Measurements from ENCODE around the gene DMRTB1.
A peak's percentile ranks its signal among the peaks of the same experiment; 100 is the strongest.

Gene DMRTB1

DNA sequence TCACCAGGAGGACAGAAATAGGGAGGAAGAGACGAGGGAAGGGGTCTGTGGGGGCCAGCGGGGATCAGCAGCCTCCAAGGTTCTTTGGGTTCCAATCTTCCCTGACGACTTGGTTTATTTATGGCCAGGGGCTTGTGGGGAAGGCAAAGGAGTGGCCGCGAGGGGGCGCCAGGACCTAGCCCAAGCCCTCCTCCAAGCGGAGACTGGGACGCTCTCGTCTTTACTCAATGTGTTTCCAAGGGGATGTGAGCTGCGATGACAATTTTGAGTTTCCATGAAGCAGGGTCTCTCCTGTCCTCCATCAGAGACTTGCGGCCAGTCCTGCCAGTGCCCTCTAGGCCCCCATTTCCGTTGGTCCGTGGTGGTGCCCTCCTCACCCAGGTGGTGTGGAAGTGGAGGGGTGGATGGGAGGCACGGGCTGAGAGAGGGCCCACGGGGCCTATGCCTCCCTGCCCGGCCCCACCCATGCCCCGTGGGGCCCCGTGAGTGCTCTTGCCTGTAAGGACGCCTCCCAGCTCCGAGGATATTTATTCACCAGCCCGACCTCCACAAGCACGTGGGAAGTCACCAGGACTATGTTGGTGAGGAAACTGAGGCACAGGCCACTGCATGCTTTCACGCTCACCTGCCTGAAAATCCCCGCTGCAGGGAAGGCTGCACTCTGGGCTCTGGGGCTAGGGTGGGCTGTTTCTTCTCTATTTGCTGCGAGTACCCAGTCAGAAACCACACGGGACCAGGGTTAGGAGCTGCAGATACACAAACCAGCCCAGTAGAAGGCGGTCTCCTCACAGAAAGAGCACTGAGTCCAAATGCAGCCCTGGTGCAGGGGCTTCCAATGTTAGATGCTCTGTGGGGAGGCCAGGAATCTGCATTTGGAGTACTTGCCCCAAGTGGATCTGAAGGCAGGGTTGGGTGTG lies 26.5 kb downstream of the DMRTB1 start:
- H3K4me3 ChIP-seq (ENCODE audit: low read depth, low read length) = no peak overlapping the region
- TF ChIP-seq, protein P1, sequence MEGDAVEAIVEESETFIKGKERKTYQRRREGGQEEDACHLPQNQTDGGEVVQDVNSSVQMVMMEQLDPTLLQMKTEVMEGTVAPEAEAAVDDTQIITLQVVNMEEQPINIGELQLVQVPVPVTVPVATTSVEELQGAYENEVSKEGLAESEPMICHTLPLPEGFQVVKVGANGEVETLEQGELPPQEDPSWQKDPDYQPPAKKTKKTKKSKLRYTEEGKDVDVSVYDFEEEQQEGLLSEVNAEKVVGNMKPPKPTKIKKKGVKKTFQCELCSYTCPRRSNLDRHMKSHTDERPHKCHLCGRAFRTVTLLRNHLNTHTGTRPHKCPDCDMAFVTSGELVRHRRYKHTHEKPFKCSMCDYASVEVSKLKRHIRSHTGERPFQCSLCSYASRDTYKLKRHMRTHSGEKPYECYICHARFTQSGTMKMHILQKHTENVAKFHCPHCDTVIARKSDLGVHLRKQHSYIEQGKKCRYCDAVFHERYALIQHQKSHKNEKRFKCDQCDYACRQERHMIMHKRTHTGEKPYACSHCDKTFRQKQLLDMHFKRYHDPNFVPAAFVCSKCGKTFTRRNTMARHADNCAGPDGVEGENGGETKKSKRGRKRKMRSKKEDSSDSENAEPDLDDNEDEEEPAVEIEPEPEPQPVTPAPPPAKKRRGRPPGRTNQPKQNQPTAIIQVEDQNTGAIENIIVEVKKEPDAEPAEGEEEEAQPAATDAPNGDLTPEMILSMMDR (IDR thresholded peaks at IDR 0.05; ENCODE audit: borderline replicate concordance, insufficient read depth, low read depth, low read length) = peak; percentile 80

DNA sequence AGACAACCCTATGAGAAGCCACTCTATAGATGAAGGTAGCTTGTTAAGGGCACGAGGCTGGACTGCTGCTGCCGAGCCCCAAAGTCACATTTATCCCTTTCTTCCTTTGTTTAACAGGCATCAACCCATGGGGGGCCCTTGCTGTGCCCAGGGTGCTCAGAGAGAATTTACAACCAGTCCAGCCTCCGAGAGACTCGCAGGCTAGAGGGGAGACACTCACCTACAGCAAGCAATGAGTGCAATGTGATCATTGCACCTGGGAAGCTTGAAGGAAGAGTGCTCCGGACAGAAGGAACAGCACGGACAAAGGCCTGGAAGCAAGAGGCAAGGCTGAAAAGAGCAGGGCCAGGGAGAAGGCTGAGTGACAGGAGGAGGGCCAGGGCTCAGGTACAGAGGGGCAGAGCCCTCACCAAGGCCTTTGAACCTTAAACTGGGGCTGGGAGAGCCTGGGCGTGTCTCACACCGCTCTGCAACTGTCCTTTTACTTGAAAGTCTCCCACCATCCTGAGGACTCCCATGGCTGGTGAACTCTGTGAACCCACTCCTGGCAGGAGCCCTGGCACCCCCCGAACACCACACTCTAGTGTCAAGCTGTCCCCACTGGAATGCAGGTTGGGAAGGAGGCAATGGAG lies 27.3 kb downstream of the DMRTB1 start:
- TF ChIP-seq, protein P1 (IDR thresholded peaks at IDR 0.05; ENCODE audit: borderline replicate concordance, insufficient read depth, low read depth, low read length) = no peak
- no peak overlapping the region for H3K4me3 ChIP-seq (ENCODE audit: low read depth, low read length)

DNA sequence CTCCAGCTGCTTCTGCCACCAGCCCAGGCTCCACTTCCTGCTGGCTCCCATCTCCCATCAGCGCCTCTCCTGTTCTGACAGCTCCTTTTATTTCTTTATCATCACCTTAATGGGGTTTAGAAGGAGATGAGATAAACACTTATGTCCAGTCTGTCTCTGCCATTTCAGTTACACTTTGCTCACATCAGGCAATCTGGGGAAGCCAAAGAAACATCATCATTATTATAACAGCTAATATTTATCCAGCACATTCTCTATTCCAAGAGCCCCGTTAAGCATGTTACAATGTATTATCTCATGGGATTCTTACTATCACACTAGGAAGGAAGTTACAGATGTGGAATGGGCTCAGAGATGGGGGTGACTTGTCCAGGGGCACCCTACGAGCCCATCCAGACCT lies 31.2 kb downstream of the DMRTB1 start:
- H3K4me3 ChIP-seq (ENCODE audit: low read depth, low read length) = no peak overlapping the region
- TF ChIP-seq, protein P1 (IDR thresholded peaks at IDR 0.05; ENCODE audit: borderline replicate concordance, insufficient read depth, low read depth, low read length) = no peak

DNA sequence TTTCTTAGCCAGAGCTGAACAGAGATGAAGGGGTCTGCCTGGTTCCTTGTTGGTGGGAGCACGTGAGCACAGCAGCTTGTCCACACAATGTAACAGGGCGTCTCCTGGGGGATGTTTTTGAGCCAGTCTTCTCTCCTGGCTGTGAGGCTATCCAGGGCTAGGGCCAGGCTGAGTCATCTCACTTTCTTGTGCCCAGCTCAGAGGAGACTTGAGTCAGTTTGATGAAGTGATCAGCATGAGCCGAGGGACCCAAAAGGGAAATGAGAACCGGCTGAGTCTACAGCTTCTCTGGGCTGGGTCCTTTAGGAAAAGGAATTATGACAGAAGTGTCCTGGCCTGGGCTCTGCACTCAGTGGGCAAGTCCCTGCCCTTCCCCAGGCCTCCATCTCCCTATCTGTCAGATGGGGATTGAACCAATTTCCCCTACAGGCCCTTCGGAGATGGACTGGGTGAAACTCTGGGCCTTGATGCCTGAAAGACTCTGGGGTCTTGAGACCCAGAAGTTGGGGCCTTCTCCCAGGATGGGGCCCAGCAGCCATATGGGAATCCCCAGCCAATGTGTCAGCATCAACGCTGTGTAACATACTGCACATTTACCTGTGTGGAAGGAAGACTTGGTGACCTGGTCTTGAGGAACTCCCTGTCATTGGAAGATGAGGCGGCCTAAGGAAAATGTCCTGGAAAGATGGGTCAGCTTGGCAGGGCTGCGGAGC lies 36.6 kb downstream of the DMRTB1 start:
- TF ChIP-seq, protein P1 (IDR thresholded peaks at IDR 0.05; ENCODE audit: borderline replicate concordance, insufficient read depth, low read depth, low read length) = no peak
- H3K4me3 ChIP-seq (ENCODE audit: low read depth, low read length) = no peak overlapping the region

DNA sequence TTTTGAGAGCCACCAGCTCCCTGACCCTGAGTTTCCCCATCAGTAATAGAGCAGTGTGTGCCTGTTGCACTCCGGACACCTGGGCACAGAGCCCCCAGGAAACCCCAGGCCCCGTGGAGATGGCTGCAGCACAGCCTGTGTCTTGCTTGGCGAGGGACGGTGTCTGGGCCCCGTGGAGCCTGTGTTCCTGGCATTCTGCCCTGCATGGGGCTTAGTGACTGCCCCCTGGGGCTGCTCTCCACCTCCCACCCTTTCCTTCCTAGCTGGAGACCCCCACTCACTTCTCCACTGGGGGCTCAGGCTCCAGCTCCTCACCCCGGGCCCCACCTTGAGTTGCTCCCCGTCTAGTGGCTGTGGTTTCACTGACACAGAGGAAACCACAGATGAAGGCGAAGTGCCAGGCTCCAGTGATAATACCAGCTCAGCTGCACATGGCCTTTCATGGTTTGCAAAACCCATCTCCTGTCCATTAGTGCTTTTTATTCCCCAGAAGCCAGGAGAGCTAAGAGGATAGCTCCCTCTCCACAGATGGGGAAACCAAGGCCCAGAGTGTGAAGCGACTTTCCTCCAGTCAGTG lies 39.4 kb downstream of the DMRTB1 start:
- TF ChIP-seq, protein P1 (IDR thresholded peaks at IDR 0.05; ENCODE audit: borderline replicate concordance, insufficient read depth, low read depth, low read length) = no peak
- no peak overlapping the region for H3K4me3 ChIP-seq (ENCODE audit: low read depth, low read length)

DNA sequence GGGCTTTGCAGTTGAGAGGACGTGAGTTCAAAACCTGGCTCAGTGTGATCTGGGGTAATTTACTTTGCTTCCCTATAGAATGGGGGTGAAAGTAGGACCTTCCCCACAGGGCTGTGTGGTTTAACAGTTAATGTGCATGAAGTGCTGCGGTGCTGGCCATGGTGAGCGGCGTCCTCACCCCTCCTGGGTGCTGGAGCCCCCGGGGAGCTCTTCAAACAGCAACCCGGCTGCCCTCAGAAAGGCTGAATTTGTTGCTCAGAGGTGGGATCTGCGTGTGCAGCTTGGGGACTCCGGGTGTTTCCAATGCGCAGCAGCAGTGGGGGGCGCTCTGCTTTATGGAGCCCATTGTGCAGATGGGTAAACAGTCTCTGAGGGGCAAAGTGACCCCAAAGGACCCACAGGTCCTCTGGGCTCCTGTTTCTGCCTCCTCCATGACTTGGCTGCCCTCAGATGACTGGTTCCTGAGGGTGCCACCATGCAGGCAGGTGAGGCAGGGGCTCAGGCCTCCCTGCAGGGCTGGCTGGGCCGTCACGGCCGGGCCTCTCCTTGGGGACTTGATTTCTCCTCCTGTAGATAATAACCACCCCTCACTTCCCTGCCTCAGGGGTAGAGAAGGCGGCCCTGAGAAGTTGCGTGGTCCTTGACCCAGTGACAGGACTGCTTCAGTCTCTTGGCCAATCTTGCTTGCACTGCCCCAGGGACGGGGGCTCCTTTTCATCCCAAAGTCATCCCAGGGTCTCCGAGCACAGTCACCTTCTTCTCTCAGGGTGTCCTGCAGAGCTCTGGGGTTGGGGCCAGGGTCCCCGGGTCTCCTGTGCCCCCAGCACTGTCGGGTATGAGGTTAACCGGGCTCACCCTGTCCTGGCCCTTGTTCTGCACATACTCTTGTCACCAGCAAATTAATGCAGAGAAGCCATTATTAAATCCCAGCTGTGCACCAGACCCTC lies 40.3 kb downstream of the DMRTB1 start:
- TF ChIP-seq, protein P1 (IDR thresholded peaks at IDR 0.05; ENCODE audit: borderline replicate concordance, insufficient read depth, low read depth, low read length) = no peak
- no peak overlapping the region for H3K4me3 ChIP-seq (ENCODE audit: low read depth, low read length)
